K562 (cell line): ENCODE data around the gene PRMT3. TPM values are rescaled to one million over a fixed set of nuclear protein-coding genes. Genes with fewer than 3 reads are reported as not detected.

ENCODE experiments used
- PHF20 ChIP-seq: fragments of 450-650 bp; IDR thresholded peaks from 2 replicates; pipeline ENCODE4 v1.6.1; 2018; ENCODE audit not compliant: partially characterized antibody
- TAF1 ChIP-seq: IDR thresholded peaks from 2 replicates; pipeline ENCODE4 v1.6.1; 2011; ENCODE audit warnings: mild to moderate bottlenecking, low read length, moderate library complexity; ENCODE audit not compliant: insufficient read depth, control insufficient read depth, severe bottlenecking; ENCODE audit errors: extremely low read depth
- polyA plus RNA-seq, 8 experiments: library from polyadenylated mRNA; depleted of rRNA in 4 of 8; stranded (reverse) in 5 of 8; unstranded in 3 of 8; fragments of >200 nt; fragmentation: Nextera tagmentation in 2 of 8; fragmentation: Illumina TruSeq in 1 of 8; extraction: Ambion mirVana in 2 of 8; extraction: Trizol in 1 of 8; gene quantifications; 2 replicates each; pipeline versions ENCODE4 v1.2.1 to v1.2.3, GENCODE V29; 2011 to 2014; ENCODE audit warnings: inconsistent platforms in 1 of 8, missing spikeins in 1 of 8
- total RNA-seq, 7 experiments: library from RNA; depleted of rRNA in 6 of 7; stranded (reverse); fragments of >200 nt in 6 of 7; fragmentation: Illumina TruSeq in 2 of 7; extraction: Trizol in 2 of 7; gene quantifications; 2 replicates each; pipeline versions ENCODE4 v1.2.1 to v1.2.3, GENCODE V29; 2011 to 2021; ENCODE audit warnings: low replicate concordance in 1 of 7
- TF ChIP-seq, protein P1 (sequence below), 2 experiments: fragments of 450-650 bp; formaldehyde crosslinking in 1 of 2; IDR thresholded peaks; 2 replicates each; pipeline versions ENCODE4 v1.4.0 to v1.6.1; 2014 to 2020; ENCODE audit warnings: mild to moderate bottlenecking in 2 of 2, borderline replicate concordance in 1 of 2, low read depth in 1 of 2
- TF ChIP-seq, protein P2 (sequence below): fragments of 450-650 bp; IDR thresholded peaks from 2 replicates; pipeline ENCODE4 v1.7.0; 2016; ENCODE audit warnings: borderline replicate concordance

PRMT3 gene
- total and polyA plus RNA-seq, 9 of the 15 experiments (the other 6 are each of a cell fraction or from before 2014, with no cell fraction given): 24.0 to 62.1 (median 44.7) TPM

DNA sequence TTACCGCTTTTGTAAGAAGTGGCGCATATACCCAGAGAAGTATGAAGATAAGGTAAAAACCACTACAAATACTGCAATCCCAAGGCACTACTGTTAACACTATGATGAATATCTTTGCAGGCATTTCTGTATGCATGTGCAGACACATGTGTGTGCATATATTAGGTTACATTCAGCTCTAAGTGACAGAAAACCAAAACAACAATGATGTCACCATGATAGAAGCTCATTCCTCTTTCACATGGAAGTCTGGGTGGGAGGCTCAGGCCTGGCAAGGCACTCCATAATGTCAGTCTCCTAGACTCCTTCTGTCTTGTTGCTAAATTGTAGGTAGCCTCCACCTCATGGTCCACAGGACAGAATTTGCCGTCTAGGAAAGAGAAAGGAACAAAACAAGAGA, 148.8 kb downstream of the PRMT3 start (continued):
- TF ChIP-seq, protein P1, sequence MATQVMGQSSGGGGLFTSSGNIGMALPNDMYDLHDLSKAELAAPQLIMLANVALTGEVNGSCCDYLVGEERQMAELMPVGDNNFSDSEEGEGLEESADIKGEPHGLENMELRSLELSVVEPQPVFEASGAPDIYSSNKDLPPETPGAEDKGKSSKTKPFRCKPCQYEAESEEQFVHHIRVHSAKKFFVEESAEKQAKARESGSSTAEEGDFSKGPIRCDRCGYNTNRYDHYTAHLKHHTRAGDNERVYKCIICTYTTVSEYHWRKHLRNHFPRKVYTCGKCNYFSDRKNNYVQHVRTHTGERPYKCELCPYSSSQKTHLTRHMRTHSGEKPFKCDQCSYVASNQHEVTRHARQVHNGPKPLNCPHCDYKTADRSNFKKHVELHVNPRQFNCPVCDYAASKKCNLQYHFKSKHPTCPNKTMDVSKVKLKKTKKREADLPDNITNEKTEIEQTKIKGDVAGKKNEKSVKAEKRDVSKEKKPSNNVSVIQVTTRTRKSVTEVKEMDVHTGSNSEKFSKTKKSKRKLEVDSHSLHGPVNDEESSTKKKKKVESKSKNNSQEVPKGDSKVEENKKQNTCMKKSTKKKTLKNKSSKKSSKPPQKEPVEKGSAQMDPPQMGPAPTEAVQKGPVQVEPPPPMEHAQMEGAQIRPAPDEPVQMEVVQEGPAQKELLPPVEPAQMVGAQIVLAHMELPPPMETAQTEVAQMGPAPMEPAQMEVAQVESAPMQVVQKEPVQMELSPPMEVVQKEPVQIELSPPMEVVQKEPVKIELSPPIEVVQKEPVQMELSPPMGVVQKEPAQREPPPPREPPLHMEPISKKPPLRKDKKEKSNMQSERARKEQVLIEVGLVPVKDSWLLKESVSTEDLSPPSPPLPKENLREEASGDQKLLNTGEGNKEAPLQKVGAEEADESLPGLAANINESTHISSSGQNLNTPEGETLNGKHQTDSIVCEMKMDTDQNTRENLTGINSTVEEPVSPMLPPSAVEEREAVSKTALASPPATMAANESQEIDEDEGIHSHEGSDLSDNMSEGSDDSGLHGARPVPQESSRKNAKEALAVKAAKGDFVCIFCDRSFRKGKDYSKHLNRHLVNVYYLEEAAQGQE (IDR thresholded peaks at IDR 0.05; ENCODE audit: borderline replicate concordance): no peak
- TF ChIP-seq, protein P1 (CRISPR knock-in tag; IDR thresholded peaks at IDR 0.05; ENCODE audit: low read depth): no peak
- no peak for TF ChIP-seq TAF1
- TF ChIP-seq PHF20: no peak
- TF ChIP-seq, protein P2, sequence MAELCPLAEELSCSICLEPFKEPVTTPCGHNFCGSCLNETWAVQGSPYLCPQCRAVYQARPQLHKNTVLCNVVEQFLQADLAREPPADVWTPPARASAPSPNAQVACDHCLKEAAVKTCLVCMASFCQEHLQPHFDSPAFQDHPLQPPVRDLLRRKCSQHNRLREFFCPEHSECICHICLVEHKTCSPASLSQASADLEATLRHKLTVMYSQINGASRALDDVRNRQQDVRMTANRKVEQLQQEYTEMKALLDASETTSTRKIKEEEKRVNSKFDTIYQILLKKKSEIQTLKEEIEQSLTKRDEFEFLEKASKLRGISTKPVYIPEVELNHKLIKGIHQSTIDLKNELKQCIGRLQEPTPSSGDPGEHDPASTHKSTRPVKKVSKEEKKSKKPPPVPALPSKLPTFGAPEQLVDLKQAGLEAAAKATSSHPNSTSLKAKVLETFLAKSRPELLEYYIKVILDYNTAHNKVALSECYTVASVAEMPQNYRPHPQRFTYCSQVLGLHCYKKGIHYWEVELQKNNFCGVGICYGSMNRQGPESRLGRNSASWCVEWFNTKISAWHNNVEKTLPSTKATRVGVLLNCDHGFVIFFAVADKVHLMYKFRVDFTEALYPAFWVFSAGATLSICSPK: no peak
